ENCODE measurements around the gene SKA2.
A peak's percentile ranks its signal among the peaks of the same experiment; 100 is the strongest.
"Not testable (repeated sequence)": the region's sequence is repeated elsewhere in the genome, so short reads cannot be mapped to it uniquely, and the experiment has no call there.

The SKA2 gene

GRCh38 chr17:59151006-59151405, 4.0 kb downstream of the SKA2 start:
- no peak for DNase-seq

- no peak for DNase-seq
These were observed 5.0 kb downstream of the SKA2 start for GRCh38 chr17:59149841-59150511.

GRCh38 chr17:59149051-59149450, 5.9 kb downstream of the SKA2 start:
- no peak for DNase-seq

- no peak for DNase-seq
These were observed 9.4 kb downstream of the SKA2 start for GRCh38 chr17:59145571-59146096.

- no peak for DNase-seq
These were observed 13.1 kb downstream of the SKA2 start for GRCh38 chr17:59141860-59142259.

- DNase-seq = no peak
These were observed 15.0 kb downstream of the SKA2 start for GRCh38 chr17:59139939-59140338.

- not testable (repeated sequence) for DNase-seq
These were observed 16.6 kb downstream of the SKA2 start for GRCh38 chr17:59138339-59138738.

GRCh38 chr17:59131131-59131530, 23.9 kb downstream of the SKA2 start:
- no peak for DNase-seq

- DNase-seq = no peak
These were observed 25.2 kb downstream of the SKA2 start for GRCh38 chr17:59129814-59130213.

GRCh38 chr17:59126809-59127417, 28.1 kb downstream of the SKA2 start:
- no peak for DNase-seq

GRCh38 chr17:59124665-59125064, 30.3 kb downstream of the SKA2 start:
- no peak for DNase-seq

GRCh38 chr17:59121901-59122480, 33.0 kb downstream of the SKA2 start:
- DNase-seq = no peak

GRCh38 chr17:59115474-59115873, 39.5 kb downstream of the SKA2 start:
- no peak for DNase-seq

GRCh38 chr17:59111539-59111938, 43.4 kb downstream of the SKA2 start:
- DNase-seq = no peak

- no peak for DNase-seq
These were observed 44.0 kb downstream of the SKA2 start for GRCh38 chr17:59110973-59111372.

GRCh38 chr17:59108400-59109102, 46.4 kb downstream of the SKA2 start:
- DNase-seq = no peak

- no peak for DNase-seq
These were observed 47.7 kb downstream of the SKA2 start for GRCh38 chr17:59107306-59107670.

GRCh38 chr17:59106463-59107305, 48.3 kb downstream of the SKA2 start, which contains the start of gene TRIM37:
TRIM37 (minus strand) TSS chr17:59106880; CDS start chr17:59106461, 419 bp downstream.
- peak; percentile 99 for DNase-seq

GRCh38 chr17:59105852-59106462, 49.0 kb downstream of the SKA2 start:
- DNase-seq = peak; percentile 65

- DNase-seq = no peak
These were observed 53.8 kb downstream of the SKA2 start for GRCh38 chr17:59101178-59101577.

GRCh38 chr17:59097876-59098275, 57.1 kb downstream of the SKA2 start:
- no peak for DNase-seq
